Chondrocyte (in vitro differentiated cells): ENCODE measurements around the gene NAA10. TPM values are rescaled to one million over a fixed set of nuclear protein-coding genes. Genes with fewer than 3 reads are reported as not detected.
A peak's percentile ranks its signal among the peaks of the same experiment; 100 is the strongest.

Experiments
- DNase-seq: peaks from one replicate; pipeline ENCODE4 v3.0.0; 2021; ENCODE audit warnings: mixed read lengths, low spot score
- H3K27ac Mint-ChIP-seq: one replicate; pipeline ENCODE4 v1.8.0; 2021; ENCODE audit warnings: mild to moderate bottlenecking, moderate library complexity, mixed read lengths; ENCODE audit not compliant: unreplicated experiment
- H3K27me3 Mint-ChIP-seq: 2 replicates; pipeline ENCODE4 v1.8.0; 2021; ENCODE audit warnings: low read depth, mixed read lengths
- H3K36me3 Mint-ChIP-seq: 2 replicates; pipeline ENCODE4 v1.8.0; 2021; ENCODE audit warnings: low read depth, mixed read lengths
- H3K4me1 Mint-ChIP-seq: 2 replicates; pipeline ENCODE4 v1.8.0; 2021; ENCODE audit warnings: low read depth, mild to moderate bottlenecking, mixed read lengths
- H3K4me3 Mint-ChIP-seq: one replicate; pipeline ENCODE4 v1.8.0; 2021; ENCODE audit warnings: mild to moderate bottlenecking, moderate library complexity, mixed read lengths; ENCODE audit not compliant: unreplicated experiment
- H3K9me3 Mint-ChIP-seq: 2 replicates; pipeline ENCODE4 v1.8.0; 2021; ENCODE audit warnings: low read depth, mixed read lengths
- total RNA-seq: library from RNA; stranded (reverse); gene quantifications from 3 replicates; pipeline ENCODE4 v1.2.1, GENCODE V29; 2021
- TF ChIP-seq, protein P1 (sequence below): fragments of 200-600 bp; sonication (generic); IDR thresholded peaks from 2 replicates; pipeline ENCODE4 v1.5.0; 2021; ENCODE audit warnings: antibody characterized with exemption, mild to moderate bottlenecking, moderate library complexity

The NAA10 gene
- total RNA-seq, 1 donor from 2014 or later = 89.5 TPM

- no peaks in the 10 kb centered on the region for H3K27me3 Mint-ChIP-seq
- H3K36me3 Mint-ChIP-seq = peaks cover 45% of the 10 kb centered on the region
- H3K27ac Mint-ChIP-seq = no peak overlapping the region
- TF ChIP-seq, protein P1, sequence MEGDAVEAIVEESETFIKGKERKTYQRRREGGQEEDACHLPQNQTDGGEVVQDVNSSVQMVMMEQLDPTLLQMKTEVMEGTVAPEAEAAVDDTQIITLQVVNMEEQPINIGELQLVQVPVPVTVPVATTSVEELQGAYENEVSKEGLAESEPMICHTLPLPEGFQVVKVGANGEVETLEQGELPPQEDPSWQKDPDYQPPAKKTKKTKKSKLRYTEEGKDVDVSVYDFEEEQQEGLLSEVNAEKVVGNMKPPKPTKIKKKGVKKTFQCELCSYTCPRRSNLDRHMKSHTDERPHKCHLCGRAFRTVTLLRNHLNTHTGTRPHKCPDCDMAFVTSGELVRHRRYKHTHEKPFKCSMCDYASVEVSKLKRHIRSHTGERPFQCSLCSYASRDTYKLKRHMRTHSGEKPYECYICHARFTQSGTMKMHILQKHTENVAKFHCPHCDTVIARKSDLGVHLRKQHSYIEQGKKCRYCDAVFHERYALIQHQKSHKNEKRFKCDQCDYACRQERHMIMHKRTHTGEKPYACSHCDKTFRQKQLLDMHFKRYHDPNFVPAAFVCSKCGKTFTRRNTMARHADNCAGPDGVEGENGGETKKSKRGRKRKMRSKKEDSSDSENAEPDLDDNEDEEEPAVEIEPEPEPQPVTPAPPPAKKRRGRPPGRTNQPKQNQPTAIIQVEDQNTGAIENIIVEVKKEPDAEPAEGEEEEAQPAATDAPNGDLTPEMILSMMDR = no peak
- H3K4me3 Mint-ChIP-seq = no peak overlapping the region
- peaks cover 10% of the 10 kb centered on the region for H3K4me1 Mint-ChIP-seq
- no peaks in the 10 kb centered on the region for H3K9me3 Mint-ChIP-seq
- DNase-seq = peak; percentile 85
Measured at GRCh38 chrX:153956044-153956907, 21.4 kb upstream of the NAA10 start.

DNA sequence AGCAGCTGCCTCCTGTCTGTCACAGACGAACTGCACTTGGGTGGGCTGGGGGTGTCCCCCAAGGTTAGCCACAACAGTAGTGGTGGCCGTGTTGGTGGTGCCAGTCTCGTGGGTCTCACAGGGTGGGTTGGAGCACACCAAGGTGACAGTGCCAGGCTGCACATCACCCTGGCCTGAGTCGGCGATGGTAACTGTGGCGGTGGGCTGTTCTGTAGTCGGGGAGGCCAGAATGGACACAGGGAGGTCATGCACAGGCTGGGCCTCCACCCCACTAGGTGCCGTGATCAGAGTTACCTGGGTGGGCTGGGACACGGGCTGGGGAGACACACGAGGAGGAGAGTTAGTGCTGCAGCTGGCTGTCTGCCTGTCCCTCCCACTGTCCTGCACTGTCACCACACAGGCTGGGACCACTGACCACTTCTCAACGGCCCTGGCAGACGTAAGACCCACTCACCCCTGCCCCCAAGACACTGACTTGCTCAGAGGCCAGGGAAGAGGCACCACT, 20.4 kb upstream of the NAA10 start:
- peaks cover 10% of the 10 kb centered on the region for H3K4me1 Mint-ChIP-seq

DNA sequence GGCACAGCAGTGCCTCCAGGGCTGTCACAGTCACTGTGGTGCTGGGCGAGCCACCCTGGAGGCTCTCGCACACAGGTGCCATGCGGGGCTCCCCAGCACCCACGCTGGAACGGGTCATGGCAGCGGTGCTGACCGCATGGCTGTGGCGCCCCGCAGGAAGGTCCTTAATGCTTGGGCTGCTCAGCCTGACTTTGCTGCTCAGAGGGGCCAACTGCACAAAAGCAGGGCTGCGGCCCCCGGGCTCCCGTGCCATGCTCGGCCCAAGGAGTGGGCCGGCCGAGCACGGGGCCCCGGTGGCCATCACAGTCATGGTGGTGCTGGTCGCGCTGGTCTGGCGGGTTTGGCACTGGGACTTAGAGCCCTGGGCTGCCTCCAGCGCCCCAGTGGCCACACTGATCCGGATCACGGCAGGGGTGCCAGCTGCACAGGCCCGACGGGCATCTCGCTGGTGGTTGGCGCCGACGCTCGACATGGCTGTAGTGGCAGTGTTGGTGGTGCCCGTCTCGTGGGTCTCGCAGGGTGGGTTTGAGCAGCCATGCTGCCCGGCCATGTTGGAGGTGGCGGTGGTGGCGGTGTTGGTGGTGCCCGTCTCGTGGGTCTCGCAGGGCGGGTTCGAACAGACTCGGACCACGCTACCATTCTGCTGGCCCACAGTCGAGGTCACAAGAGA, 19.9 kb upstream of the NAA10 start:
- Mint-ChIP-seq H3K27ac (peak overlapping the region; percentile 41), H3K27me3 (no peaks in the 10 kb centered on the region), H3K4me3 (no peak overlapping the region), H3K9me3 (no peaks in the 10 kb centered on the region), H3K4me1 (peaks cover 10% of the 10 kb centered on the region), H3K36me3 (peaks cover 42% of the 10 kb centered on the region)
- TF ChIP-seq, protein P1 = no peak
- no peak for DNase-seq

More for the DNA sequence above, 20.4 kb upstream of the NAA10 start:
- Mint-ChIP-seq H3K36me3 (peaks cover 45% of the 10 kb centered on the region), H3K27me3 (no peaks in the 10 kb centered on the region), H3K4me3 (no peak overlapping the region), H3K9me3 (no peaks in the 10 kb centered on the region), H3K27ac (peak overlapping the region; percentile 45)
- peak; percentile 94 for DNase-seq
- TF ChIP-seq, protein P1 = no peak

- Mint-ChIP-seq H3K4me3 (no peak overlapping the region), H3K4me1 (peaks cover 10% of the 10 kb centered on the region), H3K36me3 (peaks cover 43% of the 10 kb centered on the region), H3K9me3 (no peaks in the 10 kb centered on the region), H3K27me3 (no peaks in the 10 kb centered on the region), H3K27ac (peak overlapping the region; percentile 41)
- TF ChIP-seq, protein P1 = no peak
- DNase-seq = no peak
Measured at GRCh38 chrX:153953892-153954557, 19.2 kb upstream of the NAA10 start.

GRCh38 chrX:153953342-153953830, 18.5 kb upstream of the NAA10 start:
- H3K27me3 Mint-ChIP-seq = no peaks in the 10 kb centered on the region
- TF ChIP-seq, protein P1 = peak; percentile 99
- H3K27ac Mint-ChIP-seq = no peak overlapping the region
- peaks cover 43% of the 10 kb centered on the region for H3K36me3 Mint-ChIP-seq
- H3K4me1 Mint-ChIP-seq = peaks cover 10% of the 10 kb centered on the region
- no peak overlapping the region for H3K4me3 Mint-ChIP-seq
- DNase-seq = no peak
- no peaks in the 10 kb centered on the region for H3K9me3 Mint-ChIP-seq
